Ascending aorta (tissue), 2 donors: ENCODE data around the gene MYBPH. TPM values are rescaled to one million over a fixed set of nuclear protein-coding genes. Genes with fewer than 3 reads are reported as not detected.

Experiments
- DNase-seq, 2 donors: peaks; one replicate each; pipeline ENCODE4 v3.0.0-alpha.2; 2019; ENCODE audit warnings: low spot score in 2 of 2
- H3K27ac ChIP-seq, 2 donors: fragments of 200-600 bp; sonication (generic); one replicate each; pipeline ENCODE4 v1.5.1; 2016 to 2017; ENCODE audit warnings: mild to moderate bottlenecking in 1 of 2
- H3K27me3 ChIP-seq: fragments of 200-600 bp; sonication (generic); one replicate; pipeline ENCODE4 v1.5.1; 2017
- H3K36me3 ChIP-seq, 2 donors: fragments of 200-600 bp; sonication (generic); one replicate each; pipeline ENCODE4 v1.5.1; 2016
- H3K4me1 ChIP-seq, 2 donors: fragments of 200-600 bp; sonication (generic); one replicate each; pipeline ENCODE4 v1.5.1; 2016 to 2017; ENCODE audit warnings: mild to moderate bottlenecking in 1 of 2
- H3K4me3 ChIP-seq, 2 donors: fragments of 200-600 bp; sonication (generic); one replicate each; pipeline ENCODE4 v1.5.1; 2016 to 2017; ENCODE audit warnings: mild to moderate bottlenecking in 1 of 2
- H3K9me3 ChIP-seq, 2 donors: fragments of 200-600 bp; sonication (generic); one replicate each; pipeline ENCODE4 v1.5.1; 2016
- intact Hi-C: fragments of 100-400 bp; cut with DNase I; formaldehyde crosslinking; loops from one replicate; pipeline ENCODE4 v1.15.1; 2023
- total RNA-seq: library from RNA; depleted of rRNA; stranded (reverse); fragments of >200 nt; gene quantifications from one replicate; pipeline ENCODE4 v1.1.0, GENCODE V29; 2016
- TF ChIP-seq, protein P1 (sequence below), 3 experiments: fragments of 200-600 bp in 2 of 3; fragments of 450-650 bp in 1 of 3; sonication (generic) in 2 of 3; IDR thresholded peaks; one replicate each; pipeline ENCODE4 v1.5.1; 2016 to 2019; ENCODE audit warnings: antibody characterized with exemption in 3 of 3, mild to moderate bottlenecking in 1 of 3, moderate library complexity in 1 of 3

MYBPH gene
- total RNA-seq, 1 donor from 2014 or later: not detected

DNA sequence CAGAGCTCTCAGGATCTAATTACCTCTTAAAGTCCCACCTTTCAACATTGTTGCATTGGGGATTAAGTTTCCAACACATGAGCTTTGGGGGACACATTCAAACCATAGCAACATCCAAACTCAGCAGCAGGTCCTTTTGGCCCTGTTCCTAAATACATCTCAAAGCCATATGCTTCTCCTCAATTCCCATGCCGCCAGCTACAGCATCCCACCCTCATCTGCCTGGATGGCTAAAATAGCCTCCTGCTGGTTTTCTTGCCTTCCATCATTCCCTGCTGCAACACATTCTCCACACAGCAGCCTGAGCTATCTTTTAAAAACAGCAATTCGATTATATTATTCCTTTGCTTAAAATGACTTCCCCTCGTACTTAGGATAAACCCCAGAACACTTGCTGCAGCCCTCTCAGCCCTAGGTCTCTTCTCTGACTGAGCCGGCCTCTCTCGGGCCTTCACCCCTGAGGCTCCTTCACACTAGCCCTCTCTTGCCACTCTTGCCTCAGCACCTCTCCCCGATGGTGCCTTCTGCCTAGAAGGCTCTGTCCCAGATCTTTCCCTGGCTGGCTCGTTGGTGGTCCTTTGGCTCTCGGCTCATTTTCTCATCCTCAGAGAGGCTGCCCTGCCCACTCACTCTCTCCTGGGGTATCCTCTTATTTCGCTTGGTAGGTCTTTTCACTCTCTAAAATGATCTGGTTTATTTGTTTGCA, 16.5 kb downstream of the MYBPH start:
- no peaks in the 10 kb centered on the region for H3K27me3 ChIP-seq
- no peaks in the 10 kb centered on the region for H3K36me3 ChIP-seq
- intact Hi-C loops: no loop called here
- no peak for DNase-seq
- no peak overlapping the region for H3K4me3 ChIP-seq
- H3K9me3 ChIP-seq: peaks cover 0 to 4% of the 10 kb centered on the region in 2 donors
- H3K27ac ChIP-seq: no peak overlapping the region
- TF ChIP-seq, protein P1, sequence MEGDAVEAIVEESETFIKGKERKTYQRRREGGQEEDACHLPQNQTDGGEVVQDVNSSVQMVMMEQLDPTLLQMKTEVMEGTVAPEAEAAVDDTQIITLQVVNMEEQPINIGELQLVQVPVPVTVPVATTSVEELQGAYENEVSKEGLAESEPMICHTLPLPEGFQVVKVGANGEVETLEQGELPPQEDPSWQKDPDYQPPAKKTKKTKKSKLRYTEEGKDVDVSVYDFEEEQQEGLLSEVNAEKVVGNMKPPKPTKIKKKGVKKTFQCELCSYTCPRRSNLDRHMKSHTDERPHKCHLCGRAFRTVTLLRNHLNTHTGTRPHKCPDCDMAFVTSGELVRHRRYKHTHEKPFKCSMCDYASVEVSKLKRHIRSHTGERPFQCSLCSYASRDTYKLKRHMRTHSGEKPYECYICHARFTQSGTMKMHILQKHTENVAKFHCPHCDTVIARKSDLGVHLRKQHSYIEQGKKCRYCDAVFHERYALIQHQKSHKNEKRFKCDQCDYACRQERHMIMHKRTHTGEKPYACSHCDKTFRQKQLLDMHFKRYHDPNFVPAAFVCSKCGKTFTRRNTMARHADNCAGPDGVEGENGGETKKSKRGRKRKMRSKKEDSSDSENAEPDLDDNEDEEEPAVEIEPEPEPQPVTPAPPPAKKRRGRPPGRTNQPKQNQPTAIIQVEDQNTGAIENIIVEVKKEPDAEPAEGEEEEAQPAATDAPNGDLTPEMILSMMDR (IDR thresholded peaks at IDR 0.05): no peak
- no peaks in the 10 kb centered on the region for H3K4me1 ChIP-seq

DNA sequence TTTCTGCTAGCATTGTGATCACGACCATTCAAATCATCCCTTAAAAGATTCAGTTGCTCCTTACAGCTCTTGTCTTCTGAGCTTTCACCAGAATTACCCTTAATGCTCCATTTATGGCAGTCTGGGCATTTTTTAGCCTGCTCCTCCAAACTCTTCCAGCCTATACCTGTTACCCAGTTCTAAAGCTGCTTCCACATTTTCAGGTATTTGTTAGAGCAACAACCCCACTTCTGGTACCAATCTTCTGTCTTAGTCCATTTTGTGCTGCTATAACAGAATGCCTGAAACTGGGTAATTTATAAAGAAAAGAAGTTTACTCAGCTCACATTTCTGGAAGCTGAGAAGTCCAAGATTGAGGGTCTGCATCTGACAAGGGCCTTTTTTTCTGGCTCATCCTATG, 17.2 kb downstream of the MYBPH start:
- TF ChIP-seq, protein P1 (IDR thresholded peaks at IDR 0.05): no peak
- Histone ChIP-seq H3K36me3 (no peaks in the 10 kb centered on the region), H3K27ac (no peak overlapping the region), H3K9me3 (peaks cover 0 to 4% of the 10 kb centered on the region in 2 donors), H3K4me1 (no peaks in the 10 kb centered on the region), H3K4me3 (no peak overlapping the region), H3K27me3 (no peaks in the 10 kb centered on the region)
- intact Hi-C loops: no loop called here
- no peak for DNase-seq

DNA sequence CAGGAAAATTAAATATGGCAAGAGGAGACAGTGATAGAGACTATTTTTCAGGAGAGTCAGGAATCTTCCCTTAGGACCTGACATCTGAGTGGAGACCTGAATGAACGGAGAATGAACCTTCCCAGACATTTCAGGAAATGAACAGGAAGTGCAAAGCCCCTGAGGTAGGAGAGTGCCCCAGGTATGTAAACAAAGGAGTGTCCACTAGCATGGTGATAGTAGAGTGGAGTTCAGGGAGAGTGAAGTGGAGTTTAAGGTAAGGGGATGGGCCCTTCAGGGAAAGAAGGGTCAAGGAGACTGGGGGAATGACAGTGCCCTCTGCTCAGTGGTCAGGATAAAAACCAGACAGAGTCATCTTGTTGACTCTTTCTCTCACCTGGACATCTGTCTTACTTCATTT, 19.3 kb downstream of the MYBPH start:
- H3K27me3 ChIP-seq: no peaks in the 10 kb centered on the region
- H3K4me1 ChIP-seq: no peaks in the 10 kb centered on the region
- intact Hi-C loops: no loop called here
- TF ChIP-seq, protein P1 (IDR thresholded peaks at IDR 0.05): no peak
- H3K9me3 ChIP-seq: peaks cover 0 to 4% of the 10 kb centered on the region in 2 donors
- H3K4me3 ChIP-seq: no peak overlapping the region
- no peaks in the 10 kb centered on the region for H3K36me3 ChIP-seq
- no peak for DNase-seq
- H3K27ac ChIP-seq: no peak overlapping the region

DNA sequence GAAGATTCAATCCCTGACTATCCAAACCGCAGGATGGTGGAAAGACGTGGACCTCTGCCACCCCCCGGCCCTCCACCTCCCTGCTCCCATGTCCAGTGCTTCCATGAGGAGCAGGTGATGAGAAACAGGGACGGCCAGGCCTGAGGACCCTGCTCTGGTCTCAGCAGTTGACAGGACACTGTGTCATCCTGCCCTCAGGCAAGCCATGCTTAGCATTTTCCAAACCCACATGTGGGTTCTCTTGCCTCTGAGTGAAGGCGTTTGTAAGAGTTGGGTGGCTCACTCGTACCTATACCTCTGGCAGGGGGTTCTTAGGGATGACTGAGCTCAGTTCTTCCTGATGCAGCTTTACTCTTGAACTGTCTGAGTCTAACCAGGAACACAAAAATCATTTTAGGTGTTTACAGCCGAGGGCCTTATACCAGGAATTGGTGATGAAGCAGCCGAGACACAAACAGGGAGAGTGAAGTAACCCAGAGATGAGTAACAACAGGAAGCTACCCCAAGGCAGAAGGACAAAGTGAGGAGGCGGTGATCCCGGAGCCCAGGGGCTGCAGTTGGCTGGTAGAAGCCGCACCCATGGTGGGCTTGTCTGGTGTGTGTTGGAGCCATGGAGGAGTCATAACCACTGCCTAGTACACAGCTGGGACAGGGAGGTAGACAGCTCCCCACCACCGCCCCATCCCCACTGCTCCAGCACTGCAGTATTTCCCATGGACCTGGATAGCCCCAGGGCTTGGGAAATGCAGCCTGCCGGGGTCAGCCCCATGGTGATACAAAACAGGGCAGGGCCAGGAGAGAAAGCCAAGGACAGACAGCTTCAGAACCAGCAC, 21.4 kb downstream of the MYBPH start:
- TF ChIP-seq, protein P1 (IDR thresholded peaks at IDR 0.05): no peak
- Histone ChIP-seq H3K27me3 (no peaks in the 10 kb centered on the region), H3K27ac (no peak overlapping the region), H3K36me3 (no peaks in the 10 kb centered on the region), H3K4me1 (no peaks in the 10 kb centered on the region), H3K4me3 (no peak overlapping the region), H3K9me3 (peaks cover 0 to 4% of the 10 kb centered on the region in 2 donors)
- no peak for DNase-seq
- intact Hi-C loops: no loop called here

DNA sequence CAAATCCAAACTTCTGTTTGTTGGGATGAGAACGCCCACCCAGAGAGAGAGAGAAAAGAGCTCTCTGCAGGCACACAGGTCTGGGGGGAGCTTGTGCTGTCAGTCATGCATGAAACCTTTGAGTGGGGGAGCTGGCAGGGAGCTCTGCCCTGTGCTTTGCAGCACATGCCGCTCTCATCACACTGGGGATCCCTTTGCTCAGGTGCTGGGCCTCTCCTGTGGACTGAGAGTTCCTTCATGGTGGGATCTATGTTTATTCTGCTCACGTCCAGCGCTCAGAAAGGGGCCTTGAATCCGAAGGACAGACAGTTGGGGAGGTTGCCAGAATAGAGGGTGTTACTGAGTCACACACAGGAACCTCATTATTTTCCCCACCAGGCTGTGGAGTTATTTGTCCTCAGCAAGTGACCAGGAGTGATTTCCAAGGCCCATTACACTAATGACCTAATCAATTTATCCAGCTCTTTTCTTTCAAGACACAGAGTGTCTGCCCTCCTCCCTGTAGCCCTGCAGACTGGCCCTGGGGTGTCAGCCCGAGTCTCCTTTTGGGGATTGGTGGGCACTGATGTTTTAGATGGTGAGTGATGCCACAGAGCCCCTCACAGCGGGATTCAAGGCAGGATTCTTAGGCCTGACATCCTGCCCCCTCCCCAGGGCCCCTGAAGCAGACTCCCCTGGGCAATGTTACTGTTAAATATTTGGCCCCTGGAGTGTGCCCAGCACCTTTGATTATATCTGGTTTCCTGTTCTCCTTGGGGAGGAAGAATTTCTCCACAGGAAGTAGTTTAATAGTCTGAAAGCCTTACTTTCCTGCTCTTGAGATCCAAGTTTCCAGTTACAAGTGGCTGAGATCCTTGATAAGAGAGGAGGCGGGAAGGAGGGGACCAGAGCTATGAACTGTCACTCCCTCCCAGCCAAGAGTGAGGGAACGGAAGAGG, 22.3 kb downstream of the MYBPH start:
- TF ChIP-seq, protein P1 (IDR thresholded peaks at IDR 0.05): no peak
- no peak overlapping the region for H3K4me3 ChIP-seq
- H3K9me3 ChIP-seq: peaks cover 0 to under 1% of the 10 kb centered on the region in 2 donors
- H3K27ac ChIP-seq: no peak overlapping the region
- no peaks in the 10 kb centered on the region for H3K27me3 ChIP-seq
- no peak for DNase-seq
- intact Hi-C loops: no loop called here
- no peaks in the 10 kb centered on the region for H3K36me3 ChIP-seq
- H3K4me1 ChIP-seq: no peaks in the 10 kb centered on the region
